Measurements from ENCODE around the gene GNPTAB. TPM values are rescaled to one million over a fixed set of nuclear protein-coding genes. Genes with fewer than 3 reads are reported as not detected.

Gene GNPTAB
- total RNA-seq, 2 donors from 2014 or later: 27.8 to 30.5 TPM

DNA sequence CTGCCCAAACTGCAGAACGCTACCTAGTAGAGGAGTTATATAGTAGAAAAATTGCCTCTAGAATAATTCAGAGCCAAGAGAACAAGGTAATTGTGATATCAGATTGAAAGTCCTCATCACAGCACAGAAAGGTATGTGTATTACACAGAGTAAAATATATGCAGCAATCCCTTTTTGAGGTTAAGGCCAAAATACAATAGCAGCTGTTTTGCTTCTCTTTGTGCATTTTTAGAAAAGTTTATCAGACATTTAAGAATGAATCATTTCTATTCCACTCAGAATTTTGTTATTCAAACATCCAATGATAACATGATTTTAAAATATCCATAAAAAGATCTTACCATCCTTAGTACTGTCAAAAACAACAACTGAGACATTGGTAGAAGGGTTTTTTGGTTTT is 45.1 kb downstream of the GNPTAB start:
- Mint-ChIP-seq H3K27ac (no peak overlapping the region), H3K36me3 (ENCODE audit: low read depth) (peaks cover 14% of the 10 kb centered on the region), H3K27me3 (ENCODE audit: insufficient read depth) (no peaks in the 10 kb centered on the region), H3K9me3 (no peaks in the 10 kb centered on the region), H3K4me3 (no peak overlapping the region), H3K4me1 (no peaks in the 10 kb centered on the region)
- WGBS, 2 experiments (ENCODE audit: insufficient coverage in 1 of 2, insufficient read length in 1 of 2): 91 to 100% methylated on average over 1 of the region's 1 CpG
- no peak for DNase-seq
- no peaks in the 10 kb centered on the region for H3K4me1 ChIP-seq (ENCODE audit: control insufficient read depth, insufficient read depth, low read length)
- no peak for TF ChIP-seq CTCF (conservative IDR thresholded peaks at IDR 0.05)
- H3K9me3 ChIP-seq (ENCODE audit: control insufficient read depth, low read length): no peaks in the 10 kb centered on the region
- no peak overlapping the region for H3K9ac ChIP-seq (ENCODE audit: extremely low read depth, low read length, poor library complexity, severe bottlenecking)
- no peak overlapping the region for H3K27ac ChIP-seq (ENCODE audit: low read depth, low read length)
- no peak overlapping the region for H3K4me3 ChIP-seq (ENCODE audit: low read length)
- no peaks in the 10 kb centered on the region for H3K27me3 ChIP-seq (ENCODE audit: control insufficient read depth, insufficient read depth, low read length, poor library complexity, severe bottlenecking)
- peaks cover 7% of the 10 kb centered on the region for H3K36me3 ChIP-seq (ENCODE audit: control insufficient read depth, insufficient read depth, low read length)

- H3K9me3 ChIP-seq (ENCODE audit: control insufficient read depth, low read length): no peaks in the 10 kb centered on the region
- H3K4me3 Mint-ChIP-seq: no peak overlapping the region
- H3K4me1 Mint-ChIP-seq: no peaks in the 10 kb centered on the region
- no peak overlapping the region for H3K27ac ChIP-seq (ENCODE audit: low read depth, low read length)
- H3K27ac Mint-ChIP-seq: peak overlapping the region; percentile 1
- H3K4me1 ChIP-seq (ENCODE audit: control insufficient read depth, insufficient read depth, low read length): no peaks in the 10 kb centered on the region
- DNase-seq: no peak
- TF ChIP-seq CTCF (conservative IDR thresholded peaks at IDR 0.05): no peak
- H3K9me3 Mint-ChIP-seq: no peaks in the 10 kb centered on the region
- no peaks in the 10 kb centered on the region for H3K27me3 Mint-ChIP-seq (ENCODE audit: insufficient read depth)
- H3K27me3 ChIP-seq (ENCODE audit: control insufficient read depth, insufficient read depth, low read length, poor library complexity, severe bottlenecking): no peaks in the 10 kb centered on the region
- WGBS, 2 experiments (ENCODE audit: insufficient coverage in 1 of 2, insufficient read length in 1 of 2): 90 to 100% methylated on average over 1 of the region's 1 CpG
- peaks cover 16% of the 10 kb centered on the region for H3K36me3 Mint-ChIP-seq (ENCODE audit: low read depth)
- H3K36me3 ChIP-seq (ENCODE audit: control insufficient read depth, insufficient read depth, low read length): peaks cover 12% of the 10 kb centered on the region
- no peak overlapping the region for H3K9ac ChIP-seq (ENCODE audit: extremely low read depth, low read length, poor library complexity, severe bottlenecking)
- H3K4me3 ChIP-seq (ENCODE audit: low read length): no peak overlapping the region
Measured at GRCh38 chr12:101784376-101784775, 46.4 kb downstream of the GNPTAB start.

DNA sequence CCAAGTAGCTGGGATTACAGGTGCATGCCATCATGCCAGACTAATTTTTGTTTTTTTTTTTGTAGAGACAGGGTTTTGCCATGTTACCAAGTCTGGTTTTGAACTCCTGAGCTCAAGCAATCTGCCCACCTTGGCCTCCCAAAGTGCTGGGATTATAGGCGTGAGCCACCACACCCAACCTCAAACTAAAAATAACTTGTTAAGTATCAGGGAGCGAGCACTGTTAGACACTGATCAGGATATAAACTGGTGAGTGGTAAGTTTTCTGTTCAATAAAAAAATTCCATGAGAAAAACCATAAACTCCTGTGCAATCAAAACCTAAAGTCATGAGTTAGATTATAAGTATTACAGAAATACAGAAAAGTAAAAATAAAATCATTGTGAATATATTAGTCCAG is 46.9 kb downstream of the GNPTAB start:
- H3K4me3 Mint-ChIP-seq: no peak overlapping the region
- no peaks in the 10 kb centered on the region for H3K4me1 Mint-ChIP-seq
- TF ChIP-seq CTCF (conservative IDR thresholded peaks at IDR 0.05): no peak
- peaks cover 11% of the 10 kb centered on the region for H3K36me3 Mint-ChIP-seq (ENCODE audit: low read depth)
- Histone ChIP-seq H3K27ac (ENCODE audit: low read depth, low read length) (no peak overlapping the region), H3K4me3 (ENCODE audit: low read length) (no peak overlapping the region), H3K9ac (ENCODE audit: extremely low read depth, low read length, poor library complexity, severe bottlenecking) (no peak overlapping the region), H3K27me3 (ENCODE audit: control insufficient read depth, insufficient read depth, low read length, poor library complexity, severe bottlenecking) (no peaks in the 10 kb centered on the region), H3K9me3 (ENCODE audit: control insufficient read depth, low read length) (no peaks in the 10 kb centered on the region), H3K36me3 (ENCODE audit: control insufficient read depth, insufficient read depth, low read length) (peaks cover 7% of the 10 kb centered on the region), H3K4me1 (ENCODE audit: control insufficient read depth, insufficient read depth, low read length) (no peaks in the 10 kb centered on the region)
- DNase-seq: no peak
- no peaks in the 10 kb centered on the region for H3K27me3 Mint-ChIP-seq (ENCODE audit: insufficient read depth)
- H3K9me3 Mint-ChIP-seq: no peaks in the 10 kb centered on the region
- H3K27ac Mint-ChIP-seq: no peak overlapping the region
- WGBS, 2 experiments (ENCODE audit: insufficient coverage in 1 of 2, insufficient read length in 1 of 2): 80% methylated on average over 1 of the region's 2 CpGs; no CpG with 5 or more reads in 1 of the 2 experiments

All from endodermal cell (in vitro differentiated cells).